ENCODE data around the gene ALDH2. TPM values are rescaled to one million over a fixed set of nuclear protein-coding genes. Genes with fewer than 3 reads are reported as not detected.
A peak's percentile ranks its signal among the peaks of the same experiment; 100 is the strongest.
"Not testable (repeated sequence)": the region's sequence is repeated elsewhere in the genome, so short reads cannot be mapped to it uniquely, and the experiment has no call there.

ALDH2 gene
- total RNA-seq, 1 donor from 2014 or later, result 49.0 TPM

DNA sequence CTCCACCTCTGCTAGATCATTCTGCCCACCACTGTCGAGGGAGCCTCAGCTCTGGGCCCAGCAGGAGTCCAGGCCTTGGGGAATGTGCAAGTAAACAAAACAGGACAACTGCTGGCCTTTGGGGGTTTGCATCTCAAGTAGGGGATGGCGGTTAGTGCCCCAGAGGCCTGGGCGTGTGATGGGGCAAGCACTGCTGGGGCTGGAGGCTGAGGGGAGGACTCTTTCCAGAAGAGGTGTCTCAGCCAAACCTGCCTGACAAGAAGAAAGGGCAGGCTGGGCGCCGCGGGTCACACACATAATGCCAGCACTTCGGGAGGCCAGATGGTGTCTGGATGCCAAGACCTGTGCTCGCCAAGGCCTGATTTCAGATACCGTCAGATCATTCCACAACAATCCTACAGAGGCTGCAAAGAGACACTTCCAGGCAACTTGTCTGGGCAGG lies 8.6 kb upstream of the ALDH2 start:
- no peak for DNase-seq (ENCODE audit: low read depth in 2 of 2)

DNA sequence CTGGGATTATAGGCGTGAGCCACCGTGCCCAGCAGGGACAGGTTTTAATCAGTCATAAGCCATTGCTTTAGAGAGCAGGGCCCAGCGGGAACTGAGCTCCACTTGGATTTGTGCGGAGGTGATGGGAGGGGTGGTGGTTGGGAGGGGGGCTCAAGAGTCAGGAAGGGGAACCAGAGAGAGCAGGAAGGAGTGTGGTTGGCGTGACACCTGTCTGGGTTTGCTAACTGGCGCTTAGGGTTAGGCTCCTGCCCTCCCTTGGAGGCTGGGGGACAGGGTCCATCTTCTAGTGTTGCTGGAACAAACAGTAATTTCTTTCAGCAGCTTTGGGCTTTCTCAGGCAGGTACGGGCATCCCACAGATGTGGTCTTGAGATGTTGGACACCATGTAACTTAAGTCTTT lies 7.5 kb upstream of the ALDH2 start:
- no peak for DNase-seq (ENCODE audit: low read depth in 2 of 2)

DNA sequence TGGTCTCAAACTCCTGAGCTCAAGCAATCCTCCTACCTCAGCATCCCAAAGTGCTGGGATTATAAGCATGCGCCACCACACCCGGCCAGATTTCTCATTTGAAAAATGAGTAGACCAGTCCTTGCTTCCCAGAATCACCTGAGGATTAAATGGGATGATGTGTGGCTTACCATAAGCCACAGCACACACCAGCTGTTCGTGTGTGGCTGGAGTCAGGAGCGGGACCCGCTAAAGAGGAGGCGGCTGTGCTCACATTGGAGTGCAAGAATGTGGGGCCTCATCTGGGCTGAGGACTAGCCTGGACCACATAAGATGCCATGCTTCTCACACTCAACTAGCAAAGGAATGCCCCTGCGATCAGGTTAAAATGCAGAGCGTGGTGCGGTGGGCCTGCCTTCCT lies 6.7 kb upstream of the ALDH2 start:
- DNase-seq (ENCODE audit: low read depth in 2 of 2), result no peak

- DNase-seq (ENCODE audit: low read depth in 2 of 2), result no peak
Observed at GRCh38 chr12:111761099-111761498, 5.6 kb upstream of the ALDH2 start.

DNA sequence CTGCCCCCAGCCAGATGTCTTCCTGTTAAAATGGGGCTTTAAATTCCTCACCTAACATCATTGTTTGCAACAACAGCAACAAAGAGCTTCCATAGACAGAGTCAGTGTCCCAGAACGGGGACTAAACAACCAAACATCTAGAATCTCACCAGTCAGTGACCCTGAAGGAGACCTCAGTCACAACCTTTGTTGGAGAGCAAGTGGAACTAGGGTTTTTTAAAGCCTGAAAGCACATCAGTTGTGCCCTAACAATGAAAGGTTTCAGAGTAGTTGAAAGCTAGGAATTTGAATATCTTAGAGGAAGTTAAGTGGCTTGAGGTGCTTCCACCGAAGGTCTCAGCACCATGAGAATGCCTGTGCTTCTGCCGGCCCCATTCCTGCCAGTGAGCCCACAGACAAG lies 5.0 kb upstream of the ALDH2 start:
- DNase-seq (ENCODE audit: low read depth in 2 of 2), result no peak

GRCh38 chr12:111763552-111763951 lies 3.2 kb upstream of the ALDH2 start:
- DNase-seq (ENCODE audit: low read depth in 2 of 2), result not testable (repeated sequence)

GRCh38 chr12:111764120-111764821 lies 2.5 kb upstream of the ALDH2 start:
- DNase-seq (ENCODE audit: low read depth in 2 of 2), result no peak

GRCh38 chr12:111767362-111768158 lies 827 bp downstream of the ALDH2 start:
- DNase-seq (ENCODE audit: low read depth in 2 of 2), result peak in 1 of 2 donors; percentile 49

GRCh38 chr12:111768159-111768895 lies 1.6 kb downstream of the ALDH2 start:
- no peak for DNase-seq (ENCODE audit: low read depth in 2 of 2)

DNA sequence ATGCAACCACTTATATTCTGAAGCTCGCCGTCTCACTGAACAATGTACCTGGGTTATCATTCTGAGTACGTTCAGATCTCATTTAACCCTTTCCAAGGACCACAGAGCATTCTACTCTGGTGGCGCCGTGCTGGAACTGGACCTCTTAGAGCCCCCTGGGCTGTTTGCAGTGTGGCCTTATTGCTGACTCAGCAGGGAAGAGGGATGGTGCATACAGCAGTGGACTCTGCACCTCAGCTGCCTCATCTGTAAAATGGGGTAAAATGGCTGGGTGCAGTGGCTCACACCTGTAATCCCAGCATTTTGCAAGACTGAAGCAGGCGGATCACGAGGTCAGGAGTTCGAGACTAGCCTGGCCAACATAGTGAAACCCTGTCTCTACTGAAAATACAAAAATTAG lies 2.9 kb downstream of the ALDH2 start:
- no peak for DNase-seq (ENCODE audit: low read depth in 2 of 2)

- peak; percentile 42 to 51 for DNase-seq (ENCODE audit: low read depth in 2 of 2)
Observed at GRCh38 chr12:111773801-111774551, 7.2 kb downstream of the ALDH2 start.

- DNase-seq (ENCODE audit: low read depth in 2 of 2), result peak; percentile 87 to 92
Observed at GRCh38 chr12:111775205-111776193, 8.8 kb downstream of the ALDH2 start.

DNA sequence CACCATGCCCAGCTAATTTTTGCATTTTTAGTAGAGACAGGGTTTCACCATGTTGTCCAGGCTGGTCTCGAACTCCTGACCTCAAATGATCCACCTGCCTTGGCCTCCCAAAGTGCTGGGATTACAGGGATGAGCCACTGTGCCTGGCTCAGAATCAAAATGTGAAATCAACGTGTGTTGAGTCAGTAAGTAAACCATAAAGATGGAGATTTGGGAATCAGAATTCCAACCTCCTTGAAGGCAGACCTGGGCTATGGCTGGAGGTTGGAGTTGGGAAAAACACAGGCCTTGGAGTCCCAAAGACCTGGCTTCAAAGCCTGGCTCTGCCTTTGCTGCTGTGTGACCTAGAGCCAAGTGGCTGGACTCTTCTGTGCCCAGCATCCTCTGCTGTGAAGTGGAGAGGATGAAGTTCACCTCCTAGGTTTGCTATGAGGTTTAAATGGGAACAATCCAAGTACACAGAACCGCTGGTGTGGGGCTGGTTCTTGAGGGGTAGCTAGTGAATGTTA lies 10.2 kb downstream of the ALDH2 start:
- no peak for DNase-seq (ENCODE audit: low read depth in 2 of 2)

DNA sequence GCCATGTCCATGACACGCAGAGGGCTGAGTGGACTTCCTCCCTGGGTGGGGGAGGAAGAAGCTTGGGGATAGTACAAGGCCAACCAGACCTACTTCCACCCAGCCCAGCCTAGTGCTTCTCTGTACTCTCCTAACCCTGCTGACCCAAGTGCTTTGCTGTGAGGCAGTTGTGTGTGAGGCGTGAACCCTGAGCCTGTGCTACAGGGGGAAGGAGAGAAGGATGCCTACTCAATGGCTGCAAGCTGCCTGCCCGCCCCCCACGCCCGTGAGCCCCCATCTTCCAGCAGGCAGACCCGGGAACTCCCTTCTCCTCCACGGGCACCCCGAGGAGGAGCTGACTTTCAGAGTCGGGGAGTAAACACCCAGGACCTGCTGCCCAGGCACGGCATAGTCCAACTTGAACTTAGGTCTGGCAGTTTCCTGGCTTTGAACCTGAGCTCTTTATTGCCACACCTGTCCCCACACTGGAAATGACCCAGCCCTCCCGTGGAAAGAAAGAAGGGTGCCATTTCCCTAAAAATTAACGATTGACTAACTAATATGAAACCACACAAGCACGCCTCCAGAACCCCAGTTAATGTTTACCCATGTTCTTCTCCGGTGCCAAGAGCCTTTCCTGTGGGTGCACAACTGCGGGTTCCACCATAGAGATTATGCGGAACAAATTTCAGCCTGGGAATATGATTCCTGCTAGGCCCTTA lies 10.8 kb downstream of the ALDH2 start:
- DNase-seq (ENCODE audit: low read depth in 2 of 2), result peak in 1 of 2 donors; percentile 51

DNA sequence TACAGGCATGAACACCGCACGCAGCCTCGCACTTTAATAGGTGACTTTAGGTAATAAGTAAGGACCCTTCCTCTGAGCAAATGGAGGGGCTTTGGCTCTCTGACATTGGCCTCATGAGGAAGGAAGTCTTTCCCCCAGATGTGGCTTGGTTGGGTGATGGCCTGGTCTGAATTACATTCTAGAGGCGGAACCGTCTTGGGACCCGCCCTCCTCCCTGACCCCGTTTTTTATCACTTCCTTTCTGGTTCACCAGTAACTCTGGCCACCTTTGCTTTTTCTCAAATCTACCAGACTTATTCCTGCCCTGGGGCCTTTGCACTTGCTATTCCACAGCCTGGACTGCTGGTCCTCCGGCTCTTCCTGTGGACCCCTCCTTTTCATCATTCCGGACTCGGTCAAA lies 13.4 kb downstream of the ALDH2 start:
- DNase-seq (ENCODE audit: low read depth in 2 of 2), result no peak

DNA sequence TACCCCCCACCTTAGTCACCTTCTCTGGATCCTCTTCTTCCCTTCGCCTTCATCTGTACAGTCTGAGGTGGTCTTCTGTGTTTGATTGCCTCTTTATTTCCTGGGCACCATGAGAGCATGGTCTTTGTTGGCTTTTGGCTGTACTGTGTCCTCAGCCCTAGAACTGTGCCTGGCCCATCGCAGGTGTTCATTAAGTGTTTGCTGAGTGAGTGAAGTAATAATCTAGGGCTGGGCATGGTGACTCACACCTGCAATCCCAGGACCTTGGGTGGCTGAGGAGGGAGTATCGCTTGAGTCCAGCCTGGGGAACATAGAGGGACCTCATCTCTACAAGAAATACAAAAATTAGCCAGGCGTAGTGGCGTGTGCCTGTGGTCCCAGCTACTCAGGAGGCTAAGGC lies 13.9 kb downstream of the ALDH2 start:
- no peak for DNase-seq (ENCODE audit: low read depth in 2 of 2)

DNA sequence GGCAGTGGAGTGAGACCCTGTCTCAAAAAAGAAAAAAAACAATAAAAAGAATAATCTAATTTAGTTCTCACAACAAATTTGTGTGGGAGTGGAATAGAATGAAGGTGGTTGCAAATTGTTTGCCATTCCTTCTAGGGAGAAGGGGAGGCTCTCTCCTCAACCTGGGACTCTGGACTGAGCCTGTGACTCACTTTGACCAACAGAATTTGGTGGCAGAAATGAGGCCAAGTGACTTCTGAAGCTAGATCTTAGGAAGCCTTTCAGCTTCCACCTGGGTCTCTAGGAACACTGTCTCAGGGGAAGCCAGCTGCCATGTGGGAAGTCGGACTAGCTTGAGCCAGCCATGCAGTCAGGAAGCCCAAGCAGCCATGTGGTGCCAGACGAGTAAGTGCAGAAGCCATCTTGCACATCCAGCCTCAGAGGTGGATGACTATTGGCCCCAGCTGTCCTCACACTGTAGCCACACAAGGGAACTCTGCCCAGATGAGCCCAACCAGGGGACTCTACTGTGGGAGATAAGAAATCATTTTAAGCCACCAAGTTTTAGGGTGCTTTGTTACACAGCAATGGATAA lies 14.4 kb downstream of the ALDH2 start:
- no peak for DNase-seq (ENCODE audit: low read depth in 2 of 2)

DNA sequence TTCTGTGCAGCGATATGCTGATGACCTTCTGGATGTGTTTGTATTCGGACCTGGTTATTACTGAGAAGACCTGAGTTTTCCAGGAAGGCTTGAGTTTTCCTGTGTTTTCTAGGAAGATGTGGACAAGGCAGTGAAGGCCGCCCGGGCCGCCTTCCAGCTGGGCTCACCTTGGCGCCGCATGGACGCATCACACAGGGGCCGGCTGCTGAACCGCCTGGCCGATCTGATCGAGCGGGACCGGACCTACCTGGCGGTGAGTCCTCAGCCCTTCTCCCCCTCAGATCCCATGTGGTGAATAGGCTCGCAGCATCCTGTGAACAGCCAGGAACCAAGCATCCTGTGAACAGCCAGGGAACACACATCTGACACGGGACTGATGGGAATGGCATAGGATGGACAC lies 16.3 kb downstream of the ALDH2 start:
- no peak for DNase-seq (ENCODE audit: low read depth in 2 of 2)

DNA sequence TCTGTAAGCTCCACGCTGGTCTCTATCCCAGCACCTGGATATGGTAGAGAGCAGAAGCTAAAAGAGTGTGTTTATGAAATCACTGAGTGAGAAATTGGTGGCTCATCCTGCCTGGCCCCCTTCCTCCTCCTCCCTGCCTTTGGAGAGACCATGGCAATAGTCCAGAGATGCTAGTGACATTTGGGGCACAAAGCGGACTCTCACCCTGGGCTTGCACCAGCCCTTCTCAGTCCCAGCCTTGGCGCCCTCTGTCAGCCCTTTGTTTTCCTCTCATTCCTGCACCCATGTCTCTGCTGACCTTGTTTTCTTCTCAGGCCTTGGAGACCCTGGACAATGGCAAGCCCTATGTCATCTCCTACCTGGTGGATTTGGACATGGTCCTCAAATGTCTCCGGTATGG lies 18.2 kb downstream of the ALDH2 start:
- no peak for DNase-seq (ENCODE audit: low read depth in 2 of 2)

All from lung microvascular endothelial cell (primary cell).